Measurements from ENCODE around the gene TRAF3. TPM values are rescaled to one million over a fixed set of nuclear protein-coding genes. Genes with fewer than 3 reads are reported as not detected.
"Not testable (repeated sequence)": the region's sequence is repeated elsewhere in the genome, so short reads cannot be mapped to it uniquely, and the experiment has no call there.

The TRAF3 gene
- total and polyA plus RNA-seq, 3 donors from 2014 or later: 24.3 to 38.8 (median 38.2) TPM

GRCh38 chr14:102831163-102831804 is 54.0 kb downstream of the TRAF3 start:
- Histone ChIP-seq H3K27me3 (no peaks in the 10 kb centered on the region), H3K4me1 (peaks cover 5% of the 10 kb centered on the region), H3K9me3 (no peaks in the 10 kb centered on the region), H3K4me3 (no peak overlapping the region), H3K36me3 (ENCODE audit: low read depth, missing control alignments) (no peaks in the 10 kb centered on the region), H3K27ac (no peak overlapping the region)
- intact Hi-C loops (cut with DNase I; ENCODE audit: low total_unique reads): no loop called here
- DNase-seq: no peak
- no peak for TF ChIP-seq CTCF (IDR thresholded peaks at IDR 0.05)
- TF ChIP-seq POLR2A (IDR thresholded peaks at IDR 0.05): no peak
- 94 to 95% methylated on average over 7 of the region's 7 CpGs for WGBS, 2 donors

- Histone ChIP-seq H3K4me3 (no peak overlapping the region), H3K36me3 (ENCODE audit: low read depth, missing control alignments) (no peaks in the 10 kb centered on the region), H3K27ac (no peak overlapping the region), H3K9me3 (no peaks in the 10 kb centered on the region), H3K4me1 (peaks cover under 1% of the 10 kb centered on the region), H3K27me3 (no peaks in the 10 kb centered on the region)
- TF ChIP-seq CTCF (IDR thresholded peaks at IDR 0.05) (no peak), POLR2A (IDR thresholded peaks at IDR 0.05) (no peak)
- DNase-seq: no peak
- intact Hi-C loops (cut with DNase I; ENCODE audit: low total_unique reads): no loop called here
- WGBS, 2 donors: 95 to 97% methylated on average over 7 of the region's 7 CpGs
These were observed 56.1 kb downstream of the TRAF3 start for GRCh38 chr14:102833341-102833740.

- no peak for DNase-seq
- Histone ChIP-seq H3K4me3 (no peak overlapping the region), H3K9me3 (no peaks in the 10 kb centered on the region), H3K27ac (no peak overlapping the region), H3K36me3 (ENCODE audit: low read depth, missing control alignments) (no peaks in the 10 kb centered on the region), H3K4me1 (no peaks in the 10 kb centered on the region), H3K27me3 (no peaks in the 10 kb centered on the region)
- intact Hi-C loops (cut with DNase I; ENCODE audit: low total_unique reads): no loop called here
- WGBS, 2 donors: 89 to 97% methylated on average over 9 of the region's 9 CpGs
- TF ChIP-seq POLR2A (IDR thresholded peaks at IDR 0.05) (no peak), CTCF (IDR thresholded peaks at IDR 0.05) (no peak)
These were observed 56.7 kb downstream of the TRAF3 start for GRCh38 chr14:102833991-102834390.

- H3K4me3 ChIP-seq: no peak overlapping the region
- 89 to 91% methylated on average over 5 of the region's 5 CpGs for WGBS, 2 donors
- DNase-seq: no peak
- intact Hi-C loops (cut with DNase I; ENCODE audit: low total_unique reads): no loop called here
- no peak overlapping the region for H3K27ac ChIP-seq
- H3K27me3 ChIP-seq: no peaks in the 10 kb centered on the region
- no peaks in the 10 kb centered on the region for H3K9me3 ChIP-seq
- TF ChIP-seq POLR2A (IDR thresholded peaks at IDR 0.05) (no peak), CTCF (IDR thresholded peaks at IDR 0.05) (no peak)
- H3K36me3 ChIP-seq (ENCODE audit: low read depth, missing control alignments): no peaks in the 10 kb centered on the region
- no peaks in the 10 kb centered on the region for H3K4me1 ChIP-seq
These were observed 58.7 kb downstream of the TRAF3 start for GRCh38 chr14:102835959-102836358.

GRCh38 chr14:102837120-102837519 is 59.9 kb downstream of the TRAF3 start:
- H3K27me3 ChIP-seq; H3K4me3 ChIP-seq; H3K4me1 ChIP-seq; DNase-seq; H3K9me3 ChIP-seq; H3K27ac ChIP-seq; intact Hi-C loops (cut with DNase I; ENCODE audit: low total_unique reads); H3K36me3 ChIP-seq (ENCODE audit: low read depth, missing control alignments): not testable (repeated sequence)
- WGBS, 2 donors: 92 to 97% methylated on average over 5 of the region's 5 CpGs
